ENCODE measurements around the gene RARA.
A peak's percentile ranks its signal among the peaks of the same experiment; 100 is the strongest.

RARA gene

DNA sequence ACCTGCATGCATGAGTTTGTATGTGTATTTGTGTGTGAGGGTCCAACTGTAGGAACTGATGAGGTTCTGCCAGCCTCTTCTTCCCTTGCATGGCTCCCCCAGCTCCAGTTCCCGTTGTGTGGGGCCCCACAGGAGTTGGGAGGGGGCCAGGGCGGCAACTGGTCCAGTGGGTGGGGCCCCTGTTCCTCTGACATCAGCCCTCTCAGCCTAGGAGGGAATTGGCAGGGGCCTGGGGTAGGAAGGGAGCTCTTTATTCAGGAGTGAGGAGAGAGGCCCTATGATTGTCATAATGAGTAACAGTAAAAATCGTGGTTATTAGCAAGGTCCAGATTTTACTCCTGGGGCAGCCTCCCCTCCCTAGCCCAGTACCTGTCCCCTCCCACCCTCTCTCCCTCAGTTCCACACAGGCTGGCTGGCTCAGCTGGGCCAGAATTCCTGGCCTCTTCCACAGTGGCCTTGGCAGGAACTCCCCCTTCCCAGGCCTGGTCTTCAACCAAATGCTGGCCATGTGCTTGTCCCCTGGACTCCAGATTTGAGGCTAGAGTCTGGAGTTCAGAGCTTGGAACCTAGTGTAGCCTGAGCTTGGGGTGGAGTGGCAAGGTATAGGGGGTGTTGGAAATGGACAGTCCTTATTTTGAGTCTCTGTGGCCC is 18.9 kb downstream of the RARA start:
- no peak for DNase-seq (ENCODE audit: low spot score)

DNA sequence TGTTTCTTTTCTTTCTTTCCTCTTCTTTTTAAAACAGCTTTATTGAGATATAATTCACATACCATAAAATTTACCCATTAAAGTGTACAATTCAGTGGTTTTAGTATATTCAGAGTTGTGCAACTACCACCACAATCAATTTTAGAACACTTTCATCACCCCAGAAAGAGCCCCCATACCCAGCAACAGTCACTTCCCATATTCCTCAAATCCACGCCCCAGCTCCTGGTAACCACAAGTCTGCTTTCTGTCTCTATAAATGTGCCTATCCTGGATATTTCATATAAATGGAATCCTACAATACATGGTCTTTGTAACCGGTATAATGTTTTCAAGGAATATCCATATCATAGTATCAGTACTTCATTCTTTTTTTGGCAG is 19.4 kb downstream of the RARA start:
- no peak for DNase-seq (ENCODE audit: low spot score)

DNA sequence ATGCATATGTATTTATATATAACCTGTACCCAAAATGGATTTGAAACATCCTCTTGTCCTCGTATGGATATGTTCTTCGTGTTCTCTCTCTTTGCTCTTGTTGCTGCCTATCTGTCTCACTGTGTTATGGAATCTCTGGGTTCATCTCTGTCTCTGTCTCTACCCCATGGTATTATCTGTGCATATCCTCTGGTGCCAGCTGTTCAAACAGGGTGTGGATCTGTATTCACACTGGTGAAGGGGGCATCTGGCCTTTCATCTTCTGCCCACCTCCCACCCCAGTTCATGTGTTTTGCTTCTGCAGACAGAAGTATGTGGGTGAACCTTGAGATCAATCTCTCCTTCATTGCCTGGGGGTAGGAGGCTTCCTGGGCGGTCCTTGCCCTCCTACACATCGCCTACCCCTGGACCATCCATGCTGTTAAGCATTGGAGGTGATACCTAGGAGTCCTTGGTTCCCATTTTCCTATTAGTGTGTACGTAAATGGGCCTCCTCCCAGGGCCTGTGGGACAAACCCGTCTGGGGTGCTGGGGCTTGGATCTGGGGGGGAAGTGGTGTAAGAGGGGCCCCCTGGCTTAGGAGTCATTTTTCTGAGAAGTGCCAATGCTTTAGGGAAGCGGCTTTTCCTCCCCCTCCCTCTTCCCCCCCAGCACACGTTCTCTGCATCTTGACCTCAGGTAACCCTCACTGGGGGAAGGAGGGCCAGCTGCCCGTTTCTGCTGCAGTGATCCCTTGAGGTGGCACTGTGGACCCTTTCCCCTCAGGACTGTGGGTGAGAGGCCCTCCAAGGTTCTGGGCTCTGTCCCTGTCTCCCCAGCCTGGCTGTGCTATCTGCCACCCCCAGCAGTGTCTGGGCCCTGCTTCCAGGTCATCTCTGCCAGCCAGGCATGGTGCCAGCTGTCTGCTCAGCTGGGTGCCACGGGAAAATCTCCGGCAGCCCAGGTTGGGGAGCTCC is 21.1 kb downstream of the RARA start:
- no peak for DNase-seq (ENCODE audit: low spot score)

DNA sequence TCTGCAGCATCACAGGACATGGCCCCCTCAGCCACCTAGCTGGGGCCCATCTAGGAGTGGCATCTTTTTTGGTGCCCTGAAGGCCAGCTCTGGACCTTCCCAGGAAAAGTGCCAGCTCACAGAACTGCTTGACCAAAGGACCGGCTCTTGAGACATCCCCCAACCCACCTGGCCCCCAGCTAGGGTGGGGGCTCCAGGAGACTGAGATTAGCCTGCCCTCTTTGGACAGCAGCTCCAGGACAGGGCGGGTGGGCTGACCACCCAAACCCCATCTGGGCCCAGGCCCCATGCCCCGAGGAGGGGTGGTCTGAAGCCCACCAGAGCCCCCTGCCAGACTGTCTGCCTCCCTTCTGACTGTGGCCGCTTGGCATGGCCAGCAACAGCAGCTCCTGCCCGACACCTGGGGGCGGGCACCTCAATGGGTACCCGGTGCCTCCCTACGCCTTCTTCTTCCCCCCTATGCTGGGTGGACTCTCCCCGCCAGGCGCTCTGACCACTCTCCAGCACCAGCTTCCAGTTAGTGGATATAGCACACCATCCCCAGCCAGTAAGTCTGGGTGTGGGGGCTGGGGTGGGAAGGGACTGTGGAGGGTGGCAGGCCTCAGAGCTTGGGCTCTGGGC is 22.0 kb downstream of the RARA start:
- DNase-seq (ENCODE audit: low spot score), result no peak

DNA sequence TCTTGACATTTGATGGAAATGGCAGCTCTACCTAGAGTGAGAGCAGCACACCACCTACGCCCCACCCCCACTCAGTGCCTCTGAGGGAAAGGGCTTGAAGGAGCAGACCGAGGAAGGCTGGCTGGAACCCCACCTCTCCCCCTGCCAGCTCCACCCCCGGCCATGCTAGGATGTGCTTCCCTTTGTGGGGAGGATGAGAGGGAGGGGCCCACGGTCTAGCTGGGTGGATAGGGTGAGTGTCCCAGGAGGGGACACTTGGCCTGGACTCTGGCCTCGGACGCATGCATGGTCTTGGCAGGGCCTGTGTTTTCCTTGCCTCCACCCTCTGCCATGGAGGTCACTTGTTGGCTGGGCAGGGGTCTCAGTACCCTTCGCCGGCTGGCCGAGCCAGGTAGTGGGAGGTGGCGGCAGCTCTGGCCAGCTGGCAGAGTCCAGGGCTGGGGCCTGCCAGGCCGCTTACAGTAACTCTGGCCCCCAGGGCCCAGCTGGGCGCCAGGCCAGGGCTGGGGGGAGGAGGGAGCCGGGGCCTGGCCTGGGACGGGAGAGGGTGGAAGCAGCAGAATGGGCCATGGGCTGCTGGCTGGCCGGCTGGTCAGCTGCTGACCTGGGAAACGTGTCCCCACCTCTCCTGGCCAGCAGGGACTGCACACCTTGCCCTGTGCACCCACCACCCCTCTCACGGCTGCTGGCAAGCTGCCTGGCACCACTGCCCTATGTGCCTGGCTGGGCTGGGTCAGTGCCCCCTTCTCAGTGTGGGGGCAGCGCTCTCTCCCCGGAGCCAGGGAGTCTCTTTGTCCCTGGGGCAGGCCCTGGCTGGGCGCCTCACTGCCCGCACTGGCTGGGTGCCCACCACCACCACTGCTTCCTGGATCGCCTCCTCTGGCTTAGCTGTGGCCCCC is 23.0 kb downstream of the RARA start:
- no peak for DNase-seq (ENCODE audit: low spot score)

DNA sequence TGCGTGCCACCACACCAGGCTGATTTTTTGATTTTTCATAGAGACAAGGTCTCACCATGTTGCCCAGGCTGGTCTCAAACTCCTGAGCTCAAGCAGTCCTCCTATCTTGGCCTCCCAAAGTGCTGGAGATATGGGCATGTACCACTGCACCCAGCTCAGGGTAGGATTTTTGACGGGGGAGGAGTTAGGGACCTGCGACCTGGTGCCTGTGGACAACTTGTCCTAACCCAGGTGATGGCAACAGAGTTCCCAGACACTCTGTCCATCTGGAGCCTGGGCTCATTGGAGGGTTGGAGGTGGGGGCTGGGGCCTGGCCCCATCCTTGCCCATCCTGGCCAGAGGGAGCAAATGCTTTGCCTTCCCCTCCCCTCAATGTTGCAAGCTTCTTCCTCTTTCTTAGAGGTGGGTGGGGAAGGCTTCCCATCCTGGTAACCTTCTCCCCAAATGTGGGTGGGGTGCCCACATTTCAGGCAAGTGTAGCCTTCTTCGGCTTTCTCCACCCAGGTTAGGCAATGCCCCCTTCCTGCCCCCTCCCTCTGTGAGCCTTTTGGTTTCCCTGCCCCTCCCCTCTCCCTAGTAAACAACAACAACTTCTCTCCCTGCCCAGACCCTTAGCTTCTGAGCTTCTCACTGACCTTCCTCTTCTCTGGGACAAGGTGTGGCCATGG is 24.9 kb downstream of the RARA start:
- DNase-seq (ENCODE audit: low spot score), result no peak

DNA sequence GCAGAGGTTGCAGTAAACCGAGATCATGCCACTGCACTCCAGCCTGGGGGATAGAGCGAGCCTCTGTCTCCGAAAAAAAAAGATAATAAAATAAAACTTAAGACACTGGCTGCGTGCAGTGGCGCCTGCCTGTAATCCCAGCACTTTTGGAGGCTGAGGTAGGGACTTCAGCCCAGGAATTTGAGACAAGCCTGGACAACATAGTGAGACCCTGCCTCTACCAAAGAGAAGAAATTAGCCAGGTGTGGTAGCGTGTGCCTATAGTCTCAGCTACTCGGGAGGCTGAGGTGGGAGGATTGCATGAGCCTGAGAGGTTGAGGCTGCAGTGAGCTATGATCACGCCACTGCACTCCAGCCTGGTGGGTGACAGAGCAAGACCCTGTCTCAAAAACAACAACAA is 26.6 kb downstream of the RARA start:
- no peak for DNase-seq (ENCODE audit: low spot score)

DNA sequence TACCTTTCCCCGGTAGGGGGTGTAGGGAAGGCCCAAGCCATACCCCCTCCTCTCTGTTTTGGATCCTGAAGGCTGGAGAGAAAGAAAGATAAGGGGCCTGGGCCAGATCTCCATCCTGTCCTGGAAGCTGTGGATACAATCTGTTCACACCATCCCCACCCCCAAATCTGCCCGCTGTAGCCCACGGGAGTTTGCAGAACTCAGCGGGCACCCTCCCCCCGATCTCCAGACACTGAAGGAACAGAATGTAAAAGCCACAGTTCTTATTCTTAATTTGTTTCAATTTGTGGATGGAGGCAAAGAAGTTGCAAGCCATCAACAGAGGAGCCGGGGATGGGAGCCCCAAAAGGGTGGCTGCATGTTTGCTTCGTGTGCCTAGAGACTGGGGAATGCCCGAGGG is 28.4 kb downstream of the RARA start:
- DNase-seq (ENCODE audit: low spot score), result no peak

DNA sequence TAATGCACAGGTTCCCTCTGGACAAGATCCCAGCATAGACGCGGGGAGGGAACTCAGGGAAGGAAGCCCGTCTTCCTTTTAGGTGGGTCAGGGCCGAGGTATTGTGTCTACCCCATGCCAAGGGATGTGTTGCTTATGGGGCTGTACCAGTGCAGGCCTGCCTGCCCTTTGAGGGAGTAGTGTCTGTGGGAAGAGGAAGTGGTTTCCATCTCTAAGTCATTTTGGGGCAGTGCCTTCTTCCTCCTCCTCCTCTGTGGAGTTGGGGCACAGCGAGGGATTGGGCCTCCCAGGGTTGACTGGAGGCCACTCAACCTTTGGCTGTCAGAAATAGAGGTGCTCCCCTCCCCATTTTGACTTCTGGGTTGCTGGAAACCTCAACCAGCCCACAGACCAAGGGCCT is 29.1 kb downstream of the RARA start:
- no peak for DNase-seq (ENCODE audit: low spot score)

DNA sequence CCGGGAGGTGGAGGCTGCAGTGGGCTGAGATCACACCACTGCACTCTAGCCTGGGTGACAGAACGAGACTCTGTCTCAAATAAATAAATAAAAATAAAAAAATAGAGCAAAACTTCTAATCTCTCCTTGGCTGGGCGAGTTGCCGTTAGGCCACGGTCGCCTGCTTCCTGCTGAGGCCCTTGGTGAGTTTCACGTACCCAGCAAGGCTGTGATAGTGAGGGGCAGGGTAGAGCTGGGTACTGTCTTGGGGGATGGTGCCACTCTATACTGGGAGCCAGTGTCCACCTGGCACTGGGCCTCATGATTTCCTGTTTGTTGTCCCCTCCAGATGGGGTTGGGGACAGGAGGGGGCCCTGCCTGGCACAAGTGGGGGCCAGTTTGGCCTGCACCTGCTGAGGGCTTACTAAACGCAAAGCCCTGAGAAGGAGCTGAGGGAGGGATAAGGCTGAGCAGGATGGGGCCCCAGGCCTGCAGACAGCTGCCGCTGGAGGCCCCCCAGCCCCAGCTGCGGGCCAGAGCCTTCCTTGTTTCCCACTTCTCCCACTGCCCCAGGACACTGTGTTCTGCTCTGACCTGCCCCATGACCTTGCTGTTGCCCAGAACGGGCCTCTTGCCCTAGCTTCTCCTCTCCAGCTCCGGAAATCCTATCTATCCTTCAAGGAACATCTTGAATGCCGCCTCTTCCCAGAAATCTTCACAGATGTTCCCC is 30.1 kb downstream of the RARA start:
- no peak for DNase-seq (ENCODE audit: low spot score)

DNA sequence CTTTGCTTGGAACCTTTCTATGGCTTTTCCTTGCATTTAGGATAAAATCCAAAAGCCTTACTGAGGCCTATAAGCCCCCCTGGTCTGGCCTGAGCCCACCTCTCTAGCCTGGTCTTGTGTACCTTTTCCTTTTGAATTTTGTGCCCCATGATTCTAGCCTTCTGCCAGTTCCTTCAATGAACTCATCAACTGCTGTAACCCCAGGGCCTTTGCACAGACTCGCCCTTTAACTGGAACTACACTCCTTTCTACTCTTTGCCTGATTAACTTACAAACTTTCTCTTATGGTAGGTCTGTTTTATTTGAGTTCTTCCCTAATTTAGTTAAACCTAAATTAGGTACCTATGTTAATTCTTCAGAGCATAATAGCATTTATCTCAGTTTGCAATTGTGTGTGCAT is 31.3 kb downstream of the RARA start:
- DNase-seq (ENCODE audit: low spot score), result no peak

DNA sequence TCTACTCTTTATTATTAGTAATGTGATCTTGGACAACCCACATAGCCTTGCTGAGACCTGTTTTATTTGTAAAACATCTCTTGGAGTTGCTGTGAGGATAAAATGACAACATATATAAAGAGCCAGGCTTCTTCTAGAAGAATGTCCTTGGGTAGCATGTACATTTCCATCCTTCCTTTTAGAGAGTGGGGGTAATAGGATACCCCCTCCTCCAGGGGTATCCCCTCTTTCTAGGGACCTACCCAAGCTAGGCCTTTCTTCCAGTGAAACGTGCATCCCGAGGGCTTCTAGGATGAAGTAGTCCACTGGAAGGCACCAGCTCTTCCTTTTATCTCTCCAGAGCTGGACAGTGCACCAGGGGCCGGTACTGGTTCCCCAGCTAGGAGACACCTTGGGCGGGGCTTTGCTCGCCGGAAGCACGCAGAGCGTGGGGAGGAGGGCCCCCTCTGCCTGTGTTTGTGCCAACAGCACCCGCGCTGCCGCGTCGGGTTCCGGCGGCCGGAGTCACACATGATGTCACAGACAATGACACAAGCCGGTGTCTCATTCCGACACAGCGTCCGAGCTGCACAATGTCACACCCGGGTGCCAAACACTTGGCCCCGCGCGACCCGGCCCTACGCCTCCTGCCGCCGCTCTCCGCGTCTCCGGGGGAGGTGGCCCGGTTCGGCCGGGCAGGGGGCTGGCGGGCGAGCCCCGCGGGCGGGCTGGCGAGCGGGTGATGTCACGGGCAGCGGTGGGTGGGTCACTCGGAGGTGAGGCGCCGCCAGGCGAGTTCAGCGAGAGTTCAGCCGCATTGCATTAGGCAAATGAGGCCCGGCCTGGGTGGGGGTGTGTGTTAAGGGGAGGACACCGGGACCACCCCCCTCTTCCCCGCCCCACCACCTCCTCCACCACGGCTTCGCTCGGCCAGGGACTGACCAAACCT is 32.2 kb downstream of the RARA start:
- peak; percentile 92 for DNase-seq (ENCODE audit: low spot score)

DNA sequence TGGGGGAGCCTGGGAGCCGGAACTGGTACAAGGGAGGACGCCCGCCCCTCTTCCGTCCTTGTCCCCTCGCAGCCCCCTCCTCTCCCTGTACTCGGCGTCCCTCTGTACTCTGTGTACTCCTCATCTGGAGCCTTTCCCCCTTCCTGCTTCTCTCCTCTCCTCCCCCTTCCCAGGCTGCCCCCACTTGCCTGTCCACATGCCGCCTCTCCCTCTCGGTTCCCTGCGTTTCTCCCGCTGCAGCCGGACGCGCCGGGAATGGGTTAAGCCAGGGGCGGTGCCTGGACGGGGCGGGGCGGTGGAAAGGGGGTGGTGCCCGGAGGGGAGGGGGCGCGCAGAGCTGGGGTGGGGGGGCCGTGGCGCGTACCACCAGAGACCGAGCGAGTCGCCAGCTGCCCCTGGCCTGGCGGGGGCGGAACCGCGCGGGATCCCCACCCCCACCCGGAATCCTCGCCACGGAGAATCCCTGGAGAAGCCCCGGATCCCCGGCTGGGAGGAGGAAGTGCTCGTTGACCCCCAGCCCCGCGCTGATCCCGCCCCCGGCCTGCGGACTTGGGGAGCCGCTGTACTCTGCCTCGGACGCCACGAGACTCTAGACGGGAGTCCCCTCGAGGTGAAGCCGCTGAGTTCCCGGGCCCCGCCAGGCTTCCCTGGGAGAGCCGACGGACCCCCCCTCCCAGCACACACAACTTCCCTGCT is 33.0 kb downstream of the RARA start:
- no peak for DNase-seq (ENCODE audit: low spot score)

DNA sequence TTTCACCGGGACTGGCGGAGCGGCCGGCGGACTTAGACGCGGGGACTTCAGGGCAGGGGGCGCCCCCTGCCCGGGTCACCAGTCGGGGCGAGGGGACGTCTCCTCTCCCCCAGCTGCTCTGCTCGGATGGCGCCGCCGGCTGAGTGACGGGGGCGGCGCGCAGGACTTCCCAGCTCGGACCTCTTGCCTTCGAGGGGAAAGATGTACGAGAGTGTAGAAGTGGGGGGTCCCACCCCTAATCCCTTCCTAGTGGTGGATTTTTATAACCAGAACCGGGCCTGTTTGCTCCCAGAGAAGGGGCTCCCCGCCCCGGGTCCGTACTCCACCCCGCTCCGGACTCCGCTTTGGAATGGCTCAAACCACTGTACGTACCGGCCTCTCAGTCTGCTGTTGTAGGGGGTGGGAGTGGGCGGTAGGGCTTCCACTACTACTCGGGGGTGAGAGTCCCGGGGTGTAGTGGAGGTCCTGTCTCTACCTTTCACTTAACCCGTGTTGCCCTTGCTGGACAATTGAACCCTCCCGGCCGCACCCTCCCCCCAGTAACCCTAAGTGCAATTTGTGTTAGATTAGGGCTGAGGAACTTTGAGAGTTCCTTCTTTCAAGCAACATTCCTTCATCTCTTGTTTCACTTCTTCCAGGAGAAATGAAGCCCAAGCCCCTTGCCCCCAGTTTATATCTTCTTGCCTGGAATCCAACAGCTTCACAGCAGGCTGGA is 33.7 kb downstream of the RARA start:
- DNase-seq (ENCODE audit: low spot score), result no peak

DNA sequence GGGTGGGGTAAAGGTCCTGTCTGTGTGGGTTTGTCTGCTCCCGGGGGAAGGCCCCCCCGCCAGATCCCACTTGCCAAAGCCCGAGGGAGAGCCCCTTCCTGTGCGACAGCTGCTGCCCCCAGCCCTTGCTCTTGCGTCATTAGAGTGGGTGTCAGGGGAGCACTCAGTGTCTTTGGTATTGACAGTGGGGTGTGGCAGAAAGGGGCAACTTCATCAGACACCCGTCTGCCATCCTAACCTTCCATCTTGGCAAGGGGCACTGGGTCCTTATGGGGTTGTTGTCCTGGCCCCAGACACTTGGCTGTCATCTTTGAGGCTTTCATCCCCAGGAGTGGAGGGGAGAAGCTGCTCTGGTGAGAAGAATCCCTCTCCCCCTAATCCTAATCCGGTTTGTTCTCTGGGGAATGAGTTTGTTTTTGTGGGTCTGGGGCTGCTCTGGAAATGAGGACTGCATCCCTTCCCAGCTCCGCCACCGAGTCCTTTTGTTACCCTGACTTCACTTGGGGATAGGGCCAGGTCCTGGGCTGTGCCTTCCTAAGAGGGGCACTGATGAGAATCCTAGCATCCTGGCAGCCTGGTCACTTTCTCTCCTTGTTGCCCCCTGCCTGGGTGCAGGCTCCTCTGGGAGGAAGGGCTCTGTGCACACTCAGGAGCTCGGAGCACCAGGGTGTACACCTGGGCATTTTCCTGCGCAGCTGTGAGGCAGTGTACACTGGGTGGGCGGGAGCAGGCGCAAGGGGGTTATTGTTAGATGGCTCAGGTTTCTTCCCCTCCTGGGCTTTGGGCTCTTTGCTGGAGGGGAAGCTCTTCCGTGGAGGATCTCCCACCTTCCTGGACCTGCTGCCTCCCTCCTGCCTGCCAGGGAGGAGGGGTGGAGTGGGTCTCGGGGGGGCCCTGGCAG is 34.5 kb downstream of the RARA start:
- DNase-seq (ENCODE audit: low spot score), result no peak

DNA sequence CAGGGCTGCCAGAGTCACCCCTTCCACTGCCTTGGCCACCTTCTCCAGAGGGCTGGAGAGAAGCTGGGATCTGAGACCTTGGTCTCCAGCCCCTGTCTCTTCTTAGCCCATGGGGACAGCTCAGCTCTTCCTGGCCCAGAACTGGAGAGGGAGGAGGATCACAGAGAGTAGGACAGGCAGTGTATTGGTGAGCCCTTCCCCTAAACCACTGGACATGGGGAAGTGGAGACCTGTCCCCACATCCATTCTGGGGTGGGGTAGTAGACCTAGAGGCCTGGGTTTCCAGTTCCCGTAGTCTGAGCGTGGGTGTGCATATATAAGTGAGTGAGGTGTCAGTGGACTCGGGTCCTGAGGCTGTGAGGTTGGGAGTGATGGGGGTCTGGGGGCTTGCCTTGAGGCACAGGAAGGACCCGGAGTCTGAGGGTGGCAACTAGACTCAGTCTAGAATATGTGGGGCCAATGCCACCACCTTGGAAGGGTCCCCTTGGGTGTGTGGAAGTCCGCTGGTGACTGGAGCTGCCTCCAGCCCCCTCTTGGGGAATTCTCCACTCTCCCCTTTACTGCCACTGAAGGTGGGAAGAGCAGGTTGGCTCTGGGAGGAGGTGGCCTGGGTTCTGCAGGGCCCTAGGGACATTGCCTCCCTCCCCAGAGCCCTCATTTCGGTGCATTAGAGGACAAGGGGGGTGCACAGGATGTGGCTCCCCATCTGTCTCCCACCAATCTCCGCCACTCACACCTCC is 35.6 kb downstream of the RARA start:
- no peak for DNase-seq (ENCODE audit: low spot score)
